ENCODE results near the gene TAOK1. TPM values are rescaled to one million over a fixed set of nuclear protein-coding genes. Genes with fewer than 3 reads are reported as not detected.

TAOK1 gene
- total and polyA plus RNA-seq, 2 of the 13 experiments (the other 11 are each of a cell fraction or from before 2014, with no cell fraction given) = 14.1 to 23.0 TPM

- H3K4me3 ChIP-seq (replicated peaks in 1 of 3; ENCODE audit: insufficient read depth in 1 of 3, low read depth in 2 of 3, low read length in 3 of 3) = no peak overlapping the region
- H3K9me3 ChIP-seq (ENCODE audit: low read length) = no peaks in the 10 kb centered on the region
- DNase-seq (ENCODE audit: low spot score) = no peak
- TF ChIP-seq ARID2 (CRISPR knock-in tag; IDR thresholded peaks at IDR 0.05; ENCODE audit: borderline replicate concordance) (no peak), NKX3-1 (CRISPR knock-in tag; IDR thresholded peaks at IDR 0.05) (no peak), DMAP1 (CRISPR knock-in tag; IDR thresholded peaks at IDR 0.05) (no peak), SKIL (CRISPR knock-in tag; IDR thresholded peaks at IDR 0.05; ENCODE audit: borderline replicate concordance) (no peak), TGIF2 (CRISPR knock-in tag; IDR thresholded peaks at IDR 0.05) (no peak), TFDP2 (CRISPR knock-in tag; IDR thresholded peaks at IDR 0.05) (no peak), CBX2 (IDR thresholded peaks at IDR 0.05; ENCODE audit: low read depth, low read length) (no peak), CBX2 (CRISPR knock-in tag; IDR thresholded peaks at IDR 0.05; ENCODE audit: low read depth) (no peak), EEA1 (CRISPR knock-in tag; IDR thresholded peaks at IDR 0.05; ENCODE audit: borderline replicate concordance) (no peak), MYNN (CRISPR knock-in tag; IDR thresholded peaks at IDR 0.05; ENCODE audit: low read depth) (no peak), SMYD3 (CRISPR knock-in tag; IDR thresholded peaks at IDR 0.05) (no peak), HNRNPK (IDR thresholded peaks at IDR 0.05; ENCODE audit: low read depth, low read length, poor library complexity, severe bottlenecking) (no peak), ZNF883 (CRISPR knock-in tag; IDR thresholded peaks at IDR 0.05; ENCODE audit: not compliant biosample characterization) (no peak)
- H2AFZ ChIP-seq (ENCODE audit: low read length) = no peak overlapping the region
- no peaks in the 10 kb centered on the region for H3K4me1 ChIP-seq (ENCODE audit: insufficient read depth, low read length)
- no peak overlapping the region for H3K4me2 ChIP-seq (ENCODE audit: low read depth, low read length)
- H3K9ac ChIP-seq (ENCODE audit: insufficient read depth, low read depth, low read length) = no peak overlapping the region
- CTCF ChIA-PET (ENCODE audit: low intra/inter-chr PET ratio, low total read pairs) = no interaction called here
- no peak for ATAC-seq
- POLR2A ChIA-PET = no interaction called here
- FAIRE-seq = no peak
- intact Hi-C loops (cut with micrococcal nuclease; ENCODE audit: unreplicated experiment) (no loop called here), in situ Hi-C loops (cut with HindIII; ENCODE audit: extremely low pct_ligation_motif_present, low pct_unique_long_range_greater_than_20kb) (no loop called here)
- no peak overlapping the region for H3K27ac ChIP-seq (ENCODE audit: extremely low read length, insufficient read depth, low read length)
- H3K36me3 ChIP-seq (replicated peaks in 1 of 2; ENCODE audit: control insufficient read depth in 1 of 2, insufficient read depth in 2 of 2, low read length in 2 of 2) = no peaks in the 10 kb centered on the region
- no TSS peak for BruUV-seq (replicated peaks)
- H3K79me2 ChIP-seq (ENCODE audit: insufficient read depth, low read length) = no peaks in the 10 kb centered on the region
- 59% methylated on average over 11 of the region's 11 CpGs for WGBS (ENCODE audit: low lambda C conversion rate)
- H3K27me3 ChIP-seq (ENCODE audit: control insufficient read depth in 1 of 2, insufficient read depth in 2 of 2, low read length in 2 of 2) = no peaks in the 10 kb centered on the region; a peak in 1 of 5 replicates
- no peaks in the 10 kb centered on the region for H4K20me1 ChIP-seq (ENCODE audit: insufficient read depth, low read length)
These were observed 47.9 kb upstream of the TAOK1 start for GRCh38 chr17:29342158-29342765.

Measured in HepG2 (cell line).